H1 (cell line): ENCODE measurements around the gene LARGE2. TPM values are rescaled to one million over a fixed set of nuclear protein-coding genes. Genes with fewer than 3 reads are reported as not detected.

Experiments
- CTCF ChIA-PET: fragments of 300-600 bp; sonication (Branson Sonifier 250); formaldehyde crosslinking; loops from one replicate; lab custom pipeline; 2021; ENCODE audit not compliant: partially characterized antibody; lab: Charles Lee
- POLR2A ChIA-PET: fragments of 300-600 bp; sonication (Branson Sonifier 250); formaldehyde crosslinking; loops from one replicate; lab custom pipeline; 2021; ENCODE audit warnings: inconsistent platforms; ENCODE audit not compliant: partially characterized antibody; lab: Charles Lee
- DNase-seq, 2 experiments: peaks; one replicate each; pipeline versions ENCODE4 v3.0.0 to v3.0.0-alpha.2; 2010 to 2022; ENCODE audit warnings: low spot score in 2 of 2, low read depth in 1 of 2, mixed read lengths in 1 of 2
- FAIRE-seq: peaks from 2 replicates; lab custom pipeline; 2011; peaks lifted over from hg19 to GRCh38; lab: Jason Lieb, UNC
- H2AFZ ChIP-seq: 2 replicates; pipeline ENCODE4 v1.8.1; 2012; ENCODE audit warnings: low read length, inconsistent platforms
- H2AK5ac ChIP-seq: 2 replicates; pipeline ENCODE4 v1.6.1; 2013; ENCODE audit warnings: low read depth, low read length
- H2BK120ac ChIP-seq: replicated peaks from 2 replicates; pipeline ENCODE3; 2013; ENCODE audit warnings: low read depth, low read length, inconsistent platforms
- H2BK12ac ChIP-seq: 2 replicates; pipeline ENCODE4 v1.6.1; 2013; ENCODE audit warnings: low read depth, low read length
- H2BK15ac ChIP-seq: 2 replicates; pipeline ENCODE4 v1.6.1; 2013; ENCODE audit warnings: low read length
- H2BK20ac ChIP-seq: 2 replicates; pipeline ENCODE4 v1.6.1; 2013; ENCODE audit warnings: low read length
- H2BK5ac ChIP-seq: 2 replicates; pipeline ENCODE4 v1.6.1; 2013; ENCODE audit warnings: low read depth, low read length
- H3K14ac ChIP-seq: 2 replicates; pipeline ENCODE4 v1.6.1; 2013; ENCODE audit warnings: inconsistent platforms; ENCODE audit not compliant: insufficient read length
- H3K18ac ChIP-seq: 2 replicates; pipeline ENCODE4 v1.6.1; 2013; ENCODE audit warnings: low read length; ENCODE audit errors: extremely low read depth
- H3K23ac ChIP-seq: 2 replicates; pipeline ENCODE4 v1.6.1; 2013; ENCODE audit warnings: inconsistent platforms; ENCODE audit not compliant: insufficient read length
- H3K23me2 ChIP-seq: 2 replicates; pipeline ENCODE4 v1.6.1; 2013; ENCODE audit warnings: low read depth, low read length
- H3K27ac ChIP-seq: 2 replicates; pipeline ENCODE4 v1.6.1; 2011; ENCODE audit warnings: low read depth, low read length, inconsistent platforms
- H3K27me3 ChIP-seq, 4 experiments: replicated peaks in 1 of 4; 1 replicate in 1 of 4; 2 replicates in 3 of 4; pipeline versions ENCODE4 v1.6.1 to v1.8.1; 2011 to 2013; ENCODE audit warnings: low read length in 3 of 4, mild to moderate bottlenecking in 3 of 4, inconsistent platforms in 2 of 4, mixed read lengths in 2 of 4, moderate library complexity in 1 of 4; ENCODE audit not compliant: control insufficient read depth in 3 of 4, insufficient read depth in 3 of 4; ENCODE audit errors: extremely low read depth in 1 of 4
- H3K36me3 ChIP-seq, 4 experiments: 2 replicates each; pipeline versions ENCODE4 v1.6.1 to v1.8.1; 2011 to 2013; ENCODE audit warnings: mild to moderate bottlenecking in 4 of 4, low read length in 3 of 4, moderate library complexity in 2 of 4, control low read depth in 1 of 4, inconsistent platforms in 1 of 4; ENCODE audit not compliant: insufficient read depth in 4 of 4, control insufficient read depth in 2 of 4
- H3K4ac ChIP-seq: replicated peaks from 2 replicates; pipeline ENCODE3; 2013; ENCODE audit warnings: low read length, low read depth, mixed read lengths, inconsistent platforms; ENCODE audit not compliant: insufficient read length
- H3K4me1 ChIP-seq, 4 experiments: replicated peaks in 1 of 4; 1 replicate in 1 of 4; 2 replicates in 3 of 4; pipeline versions ENCODE4 v1.6.1 to v1.8.1; 2011 to 2013; ENCODE audit warnings: low read length in 3 of 4, inconsistent platforms in 2 of 4, mixed read lengths in 1 of 4; ENCODE audit not compliant: insufficient read depth in 4 of 4, control insufficient read depth in 3 of 4
- H3K4me2 ChIP-seq, 2 experiments: 2 replicates each; pipeline versions ENCODE4 v1.6.1 to v1.8.1; 2011 to 2013; ENCODE audit warnings: low read depth in 2 of 2, low read length in 2 of 2, control low read depth in 1 of 2, inconsistent platforms in 1 of 2, mild to moderate bottlenecking in 1 of 2; ENCODE audit not compliant: insufficient read depth in 1 of 2
- H3K4me3 ChIP-seq, 4 experiments: fragments of 200-600, 300-600 bp in 1 of 4; sonication (generic), shearing (Covaris generic), sonication (Bioruptor Twin) in 1 of 4; 2 replicates each; pipeline versions ENCODE4 v1.5.1 to v1.8.1; 2011 to 2016; ENCODE audit warnings: low read length in 4 of 4, low read depth in 3 of 4, control low read depth in 2 of 4, inconsistent platforms in 2 of 4, mild to moderate bottlenecking in 2 of 4, mixed read lengths in 1 of 4, moderate library complexity in 1 of 4; ENCODE audit not compliant: insufficient read depth in 2 of 4; ENCODE audit errors: extremely low read depth in 1 of 4
- H3K56ac ChIP-seq: replicated peaks from 2 replicates; pipeline ENCODE3; 2013; ENCODE audit warnings: low read depth, mild to moderate bottlenecking, mixed read lengths, low read length, inconsistent platforms; ENCODE audit not compliant: insufficient read length
- H3K79me1 ChIP-seq: 2 replicates; pipeline ENCODE4 v1.6.1; 2013; ENCODE audit warnings: low read depth, low read length, control low read depth
- H3K79me2 ChIP-seq, 2 experiments: 2 replicates each; pipeline versions ENCODE4 v1.6.1 to v1.8.1; 2012 to 2013; ENCODE audit warnings: low read length in 2 of 2, mild to moderate bottlenecking in 2 of 2, inconsistent platforms in 1 of 2; ENCODE audit not compliant: insufficient read depth in 2 of 2, control insufficient read depth in 1 of 2
- H3K9ac ChIP-seq, 4 experiments: replicated peaks in 1 of 4; 1 replicate in 1 of 4; 2 replicates in 3 of 4; pipeline versions ENCODE4 v1.6.1 to v1.8.1; 2011 to 2013; ENCODE audit warnings: low read depth in 3 of 4, low read length in 3 of 4, control low read depth in 2 of 4, mild to moderate bottlenecking in 2 of 4, moderate library complexity in 2 of 4, inconsistent platforms in 1 of 4; ENCODE audit errors: extremely low read depth in 1 of 4
- H3K9me3 ChIP-seq, 2 experiments: 2 replicates each; pipeline versions ENCODE4 v1.6.1 to v1.8.1; 2012 to 2013; ENCODE audit warnings: mild to moderate bottlenecking in 2 of 2, moderate library complexity in 2 of 2, control low read depth in 1 of 2, inconsistent platforms in 1 of 2, low read depth in 1 of 2, low read length in 1 of 2, mixed read lengths in 1 of 2; ENCODE audit not compliant: insufficient read depth in 2 of 2
- H4K20me1 ChIP-seq, 2 experiments: replicated peaks in 1 of 2; 2 replicates each; pipeline versions ENCODE3 to v1.8.1; 2011 to 2013; ENCODE audit warnings: inconsistent platforms in 2 of 2, low read length in 2 of 2, mild to moderate bottlenecking in 1 of 2; ENCODE audit not compliant: insufficient read depth in 2 of 2, control insufficient read depth in 1 of 2
- H4K5ac ChIP-seq: 2 replicates; pipeline ENCODE4 v1.6.1; 2013; ENCODE audit warnings: low read length, low read depth, mixed read lengths, inconsistent platforms; ENCODE audit not compliant: insufficient read length
- H4K8ac ChIP-seq: 2 replicates; pipeline ENCODE4 v1.8.0; 2013; ENCODE audit warnings: mild to moderate bottlenecking, moderate library complexity, low read length, inconsistent platforms; ENCODE audit not compliant: insufficient read depth; ENCODE audit errors: extremely low read depth
- H4K91ac ChIP-seq: replicated peaks from 2 replicates; pipeline ENCODE3; 2013; ENCODE audit warnings: low read length, mixed read lengths, inconsistent platforms; ENCODE audit not compliant: insufficient read length
- BACH1 ChIP-seq: IDR thresholded peaks from 2 replicates; pipeline ENCODE4 v1.6.1; 2012; ENCODE audit warnings: low read length, improper control_type of control experiment
- BCL11A ChIP-seq, 2 experiments: IDR thresholded peaks; one replicate each; pipeline ENCODE4 v1.6.1; 2011; ENCODE audit warnings: low read depth in 2 of 2, low read length in 2 of 2, mild to moderate bottlenecking in 2 of 2
- CBX5 ChIP-seq: fragments of 300-800, 300-1000 bp; sonication (generic); IDR thresholded peaks from 2 replicates; pipeline ENCODE4 v1.7.1; 2016; ENCODE audit warnings: antibody characterized with exemption, low read length, low read depth
- CEBPB ChIP-seq: IDR thresholded peaks from 2 replicates; pipeline ENCODE4 v1.6.1; 2012; ENCODE audit warnings: low read depth, low read length
- CHD2 ChIP-seq: IDR thresholded peaks from 2 replicates; pipeline ENCODE4 v1.6.1; 2012; ENCODE audit warnings: low read length, improper control_type of control experiment
- JUN ChIP-seq: IDR thresholded peaks from 2 replicates; pipeline ENCODE4 v1.6.1; 2011; ENCODE audit warnings: low read depth, mild to moderate bottlenecking, improper control_type of control experiment, low read length
- RBBP5 ChIP-seq: IDR thresholded peaks from 2 replicates; pipeline ENCODE4 v1.7.1; 2012; ENCODE audit warnings: low read depth, mild to moderate bottlenecking, inconsistent platforms, low read length, moderate library complexity, borderline replicate concordance
- SP1 ChIP-seq: IDR thresholded peaks from 2 replicates; pipeline ENCODE4 v1.6.1; 2011; ENCODE audit warnings: low read depth, low read length
- SUZ12 ChIP-seq: fragments of 200-600 bp; sonication (generic); IDR thresholded peaks from 2 replicates; pipeline ENCODE4 v1.6.1; 2012; ENCODE audit warnings: mild to moderate bottlenecking, inconsistent platforms, low read length, moderate library complexity, mixed read lengths
- TAF1 ChIP-seq: IDR thresholded peaks from 2 replicates; pipeline ENCODE4 v1.6.1; 2011; ENCODE audit warnings: mild to moderate bottlenecking, low read depth, low read length
- TAF7 ChIP-seq: optimal IDR thresholded peaks from 2 replicates; pipeline ENCODE3; 2011; ENCODE audit warnings: low read depth, mild to moderate bottlenecking, inconsistent platforms, low read length, moderate library complexity, borderline replicate concordance
- WGBS, 2 experiments: shearing (Covaris generic) in 1 of 2; methylation state at CpG; one replicate each; pipeline versions ENCODE4 v1.1.6 to v1.1.7; 2013 to 2015; ENCODE audit warnings: low lambda C conversion rate in 2 of 2, mixed read lengths in 2 of 2, inconsistent platforms in 1 of 2, low coverage in 1 of 2, missing lambda C conversion rate in 1 of 2; ENCODE audit not compliant: insufficient replicate concordance in 2 of 2, insufficient coverage in 1 of 2, insufficient read length in 1 of 2; ENCODE audit errors: extremely low coverage in 1 of 2, missing lambda C conversion rate in 1 of 2; 5-methylcytosine and 5-hydroxymethylcytosine counted together
- polyA plus RNA-seq, 7 experiments: library from polyadenylated mRNA; depleted of rRNA in 3 of 7; stranded (reverse) in 5 of 7; unstranded in 2 of 7; fragments of >200 nt in 5 of 7; fragments of 200-250 nt in 2 of 7; gene quantifications; 1 replicate in 5 of 7; 2 replicates in 1 of 7; 4 replicates in 1 of 7; pipeline versions ENCODE4 v1.2.1 to v1.2.3, GENCODE V29; 2011 to 2013; ENCODE audit warnings: missing spikeins in 2 of 7, mixed read lengths in 2 of 7
- total RNA-seq: library from RNA; stranded (reverse); fragmentation: NEBNext Ultra II Directional; extraction: Animal tissue kit (Norgen Biotek cat#: 25700); gene quantifications from 2 replicates; pipeline ENCODE4 v1.2.1, GENCODE V29; 2021

Gene LARGE2
- total and polyA plus RNA-seq, 2 of the 8 experiments (the other 6 are each of a cell fraction or from before 2014, with no cell fraction given): 111 to 137 TPM

- WGBS, 2 experiments: 92% methylated on average over 6 of the region's 6 CpGs; no CpG with 5 or more reads in 1 of the 2 experiments
- ChIA-PET CTCF (interaction anchor here (0.6 to 7.7 kb wide), 8 partner anchors 8 to 123 kb away, joined by 3 to 69 read pairs (median 4); no protein-coding TSS in a partner anchor), POLR2A (interaction anchor here (1.1 to 1.9 kb wide), 3 partner anchors 12 to 27 kb away, joined by 4 to 5 read pairs (median 5); no protein-coding TSS in a partner anchor)
- TF ChIP-seq TAF7 (no peak), CEBPB (no peak), CHD2 (no peak), TAF1 (no peak), JUN (no peak), BCL11A (IDR thresholded peaks at IDR 0.05; ENCODE audit: low read depth in 2 of 2, low read length in 2 of 2) (no peak), CBX5 (no peak), SUZ12 (no peak), SP1 (no peak), BACH1 (no peak), RBBP5 (no peak)
These were observed 27.8 kb upstream of the LARGE2 start for GRCh38 chr11:45894555-45895247.

More at GRCh38 chr11:45894555-45895247, 27.8 kb upstream of the LARGE2 start:
- FAIRE-seq (no peak), DNase-seq (no peak)
- Histone ChIP-seq H3K56ac (no peak overlapping the region), H3K27me3 (no peaks in the 10 kb centered on the region), H3K23me2 (peaks cover 2% of the 10 kb centered on the region; the same call in 1 of the 2 replicates), H3K4me3 (no peak overlapping the region), H3K27ac (no peak overlapping the region), H2BK12ac (0 out of 2 replicates have a peak overlapping the region, but pooled peaks have one; percentile 75), H4K91ac (no peak overlapping the region), H2BK15ac (0 out of 2 replicates have a peak overlapping the region, but pooled peaks have one; percentile 13), H2BK5ac (0 out of 2 replicates have a peak overlapping the region, but pooled peaks have one; percentile 4), H2AFZ (no peak overlapping the region), H2BK20ac (no peak overlapping the region), H3K4me2 (no peak overlapping the region), H3K4me1 (peaks cover 0 to 22% (median 18%) of the 10 kb centered on the region in 4 experiments; a peak in 6 of 7 replicates), H3K36me3 (no peaks in the 10 kb centered on the region), H3K14ac (no peak overlapping the region), H3K9me3 (no peaks in the 10 kb centered on the region), H4K20me1 (peaks cover 0 to 9% of the 10 kb centered on the region in 2 experiments), H4K5ac (no peak overlapping the region), H3K4ac (no peak overlapping the region), H3K23ac (no peak overlapping the region), H4K8ac (no peak overlapping the region), H2AK5ac (peak overlapping the region; percentile 11; the same call in 1 of the 2 replicates), H3K9ac (0 out of 7 replicates have a peak overlapping the region, but pooled peaks of 1 of the 4 experiments have one; percentile 6), H2BK120ac (no peak overlapping the region), H3K18ac (no peak overlapping the region), H3K79me1 (no peaks in the 10 kb centered on the region; the same call in 1 of the 2 replicates), H3K79me2 (no peaks in the 10 kb centered on the region; a peak in 1 of 4 replicates)
